Hypothalamus (tissue), 51 donors: ENCODE measurements around the gene KCNMA1.
"Not testable (repeated sequence)": the region's sequence is repeated elsewhere in the genome, so short reads cannot be mapped to it uniquely, and the experiment has no call there.

Source experiments
- DNase-seq, 51 donors: peaks; one replicate each; lab custom pipeline; 2025; lab: John Stamatoyannopoulos, UW

Gene KCNMA1

DNA sequence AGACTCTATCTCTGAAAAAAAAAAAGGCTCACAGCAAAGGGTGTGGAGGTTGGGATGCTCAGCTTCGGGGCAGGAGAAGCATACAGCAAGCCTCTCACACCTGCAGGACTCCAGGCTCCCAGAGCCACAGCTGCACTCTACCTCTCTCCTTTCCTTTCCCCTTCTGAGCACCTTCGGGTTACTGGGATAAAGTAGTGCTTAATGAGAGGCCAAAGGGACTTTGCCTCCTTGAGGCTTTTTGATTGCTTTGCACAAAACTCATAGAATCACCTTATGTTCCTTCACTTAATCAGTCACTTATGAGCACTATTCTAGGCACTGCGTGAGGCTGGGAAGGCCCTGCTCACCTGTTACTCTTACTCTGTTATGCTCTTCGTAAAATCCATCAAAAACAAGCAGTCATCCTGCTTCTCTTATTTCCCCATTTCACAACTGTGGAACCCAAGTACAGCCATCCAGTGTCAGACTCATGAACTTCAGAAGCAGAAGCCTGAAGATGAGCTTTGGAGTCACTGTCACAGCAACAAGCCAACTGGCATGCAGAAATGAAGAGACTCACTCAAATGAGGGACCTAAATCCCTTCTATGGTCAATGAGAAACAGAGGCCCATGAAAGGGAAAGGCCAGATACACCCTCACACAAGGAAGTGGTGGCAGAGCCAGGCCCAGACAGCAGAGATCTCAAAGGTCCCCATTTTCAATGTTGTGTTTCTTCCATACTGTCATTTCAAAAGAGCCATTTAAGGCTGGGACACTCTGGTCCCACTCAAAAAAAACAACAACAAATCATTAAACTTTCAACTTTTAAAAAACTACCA, 205.4 kb downstream of the KCNMA1 start:
- no peak for DNase-seq

DNA sequence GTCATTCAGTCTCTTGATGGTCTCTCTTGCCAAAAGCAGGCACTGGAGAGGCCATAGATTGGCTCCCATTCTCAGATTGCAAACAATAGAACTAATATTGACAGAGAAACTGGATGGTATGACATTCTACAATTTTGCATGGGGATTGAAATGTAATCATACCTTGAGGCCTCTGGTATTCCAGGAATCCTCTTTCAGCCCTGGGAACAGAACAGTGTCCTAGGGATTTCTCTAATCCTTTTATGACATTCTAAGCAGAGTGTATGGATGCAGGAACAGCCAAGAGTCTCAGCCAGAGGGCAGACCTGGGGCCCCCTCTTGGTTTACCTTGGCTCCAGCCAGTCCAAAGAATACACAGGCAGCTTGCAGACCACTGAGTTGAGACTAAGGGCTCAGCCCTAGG, 206.4 kb downstream of the KCNMA1 start:
- DNase-seq = no peak

DNA sequence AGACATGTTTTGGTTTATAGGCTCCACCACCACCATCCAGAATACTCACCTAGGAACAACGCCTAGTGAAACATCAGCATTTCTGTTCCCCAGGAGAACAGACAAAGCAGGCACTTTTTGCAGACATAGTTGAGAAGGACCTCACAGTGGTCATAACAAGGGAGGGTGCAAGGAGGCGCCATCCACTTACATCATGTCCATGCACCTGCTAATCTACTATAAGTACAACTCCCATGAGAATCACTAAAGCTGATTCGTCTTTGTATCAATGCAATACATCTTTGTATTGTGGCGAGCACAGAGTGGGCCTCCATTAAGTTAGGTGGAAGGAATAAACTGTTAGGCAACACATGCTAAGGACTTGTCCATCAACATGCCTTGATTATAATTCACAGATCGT, 207.1 kb downstream of the KCNMA1 start:
- no peak for DNase-seq

DNA sequence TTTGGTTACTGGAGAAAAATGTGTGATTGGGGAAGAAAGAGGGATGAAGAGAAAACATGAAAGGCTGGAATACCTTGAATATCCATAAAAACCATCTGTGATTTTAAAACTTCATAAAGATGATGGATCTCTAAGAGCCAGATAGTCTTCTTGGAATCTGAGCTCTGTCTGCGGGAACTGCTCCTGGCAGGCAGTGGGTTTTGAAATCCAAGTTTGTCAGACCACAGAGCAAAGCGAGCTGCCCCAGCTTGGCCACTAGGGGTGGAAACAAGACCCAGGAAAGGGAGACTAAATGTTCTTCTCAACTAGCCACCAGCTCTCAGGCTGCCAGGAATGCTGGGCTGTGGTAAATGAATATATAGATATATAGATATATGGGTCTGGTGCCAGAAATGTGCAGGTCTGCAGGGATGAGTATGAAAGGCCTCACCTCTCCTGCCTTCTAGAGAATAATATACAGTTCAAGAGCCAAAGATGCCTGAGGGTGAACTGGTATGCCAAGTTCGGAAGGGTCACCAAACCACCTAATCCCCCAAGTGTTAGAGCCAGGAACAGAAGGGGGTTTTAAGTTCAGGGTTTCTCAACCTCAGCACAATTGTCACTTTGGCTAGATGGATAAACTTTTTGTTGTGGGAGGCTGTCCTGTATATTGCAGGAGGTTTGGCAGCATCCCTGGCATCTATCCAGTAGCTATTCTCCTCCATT, 208.8 kb downstream of the KCNMA1 start:
- DNase-seq = peak in 15 of 51 donors; percentile 3 to 34 (median 12)

DNA sequence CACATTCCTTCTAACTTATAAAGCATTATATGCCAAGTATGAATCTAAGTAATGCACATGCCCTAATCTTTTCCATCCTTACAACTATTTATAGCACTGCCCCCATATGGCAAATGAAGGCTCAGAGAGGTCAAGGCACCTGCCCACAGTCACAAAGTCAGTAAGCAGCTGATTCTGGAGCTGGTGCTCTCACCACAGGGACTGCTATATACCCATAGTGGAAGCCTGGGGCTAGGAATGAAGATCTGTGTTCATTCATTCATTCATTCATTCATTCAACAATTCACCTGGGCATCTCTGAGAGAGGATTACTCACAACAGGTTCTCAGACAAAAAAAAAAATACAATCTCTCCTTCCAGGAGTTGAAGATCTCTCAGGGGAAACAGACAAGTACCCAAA, 213.4 kb downstream of the KCNMA1 start:
- DNase-seq = no peak

DNA sequence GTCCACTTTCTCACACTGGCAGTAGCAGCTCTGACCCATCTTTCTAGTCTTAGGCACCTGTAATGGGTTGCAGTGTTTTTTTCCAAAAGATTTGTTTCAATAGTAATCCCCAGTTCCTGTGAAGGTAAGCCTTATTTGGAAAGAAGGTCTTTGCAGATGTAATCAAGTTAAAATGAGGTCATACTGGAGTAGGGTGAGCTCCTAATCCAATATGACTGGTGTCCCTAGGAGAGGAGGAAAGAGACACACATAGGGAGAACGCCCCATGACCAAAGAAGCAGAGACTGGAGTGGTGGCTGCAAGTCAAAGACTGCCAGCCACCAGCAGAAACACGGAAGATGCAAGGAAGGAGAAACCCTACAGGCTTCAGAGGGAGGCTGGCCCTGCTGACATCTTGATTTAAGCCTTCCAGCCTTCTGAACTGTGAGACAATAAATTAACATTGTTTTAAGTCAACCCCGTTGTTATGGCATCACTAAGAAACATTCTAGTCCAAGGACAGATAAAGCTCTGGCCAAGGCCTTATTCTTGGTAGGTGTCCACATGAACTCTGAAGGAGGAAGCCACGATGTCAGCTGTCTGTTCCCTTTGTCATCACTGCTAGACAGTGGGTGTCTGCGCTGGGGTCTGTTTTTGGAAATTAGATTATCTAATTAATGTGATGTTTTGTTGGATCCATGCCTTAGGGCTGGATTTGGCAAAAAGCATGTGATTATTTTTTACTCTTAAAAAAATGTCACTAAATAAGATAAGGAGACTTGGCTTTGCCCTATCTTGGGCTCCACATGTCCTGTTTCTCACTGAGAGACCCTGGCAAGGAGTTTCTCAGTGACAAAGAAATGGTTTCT, 214.9 kb downstream of the KCNMA1 start:
- no peak for DNase-seq

DNA sequence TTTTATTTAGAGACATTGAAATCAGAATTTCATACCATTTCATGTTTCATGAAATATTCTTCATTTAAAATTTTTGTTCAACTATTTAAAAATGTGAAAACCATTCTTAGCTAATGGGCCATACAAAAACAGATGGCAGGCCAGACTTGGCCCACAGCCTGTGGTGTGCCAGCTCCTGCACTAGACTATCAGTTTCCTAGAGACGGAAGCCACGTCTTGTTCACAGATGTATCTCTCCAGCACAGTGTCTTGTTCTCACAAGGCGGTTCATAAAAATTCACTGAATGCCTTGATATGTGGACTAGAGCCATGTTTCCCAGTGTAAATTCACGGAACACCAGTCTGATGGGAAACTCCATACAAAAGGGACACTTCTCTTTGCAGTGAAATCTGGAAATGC, 216.0 kb downstream of the KCNMA1 start:
- no peak for DNase-seq

DNA sequence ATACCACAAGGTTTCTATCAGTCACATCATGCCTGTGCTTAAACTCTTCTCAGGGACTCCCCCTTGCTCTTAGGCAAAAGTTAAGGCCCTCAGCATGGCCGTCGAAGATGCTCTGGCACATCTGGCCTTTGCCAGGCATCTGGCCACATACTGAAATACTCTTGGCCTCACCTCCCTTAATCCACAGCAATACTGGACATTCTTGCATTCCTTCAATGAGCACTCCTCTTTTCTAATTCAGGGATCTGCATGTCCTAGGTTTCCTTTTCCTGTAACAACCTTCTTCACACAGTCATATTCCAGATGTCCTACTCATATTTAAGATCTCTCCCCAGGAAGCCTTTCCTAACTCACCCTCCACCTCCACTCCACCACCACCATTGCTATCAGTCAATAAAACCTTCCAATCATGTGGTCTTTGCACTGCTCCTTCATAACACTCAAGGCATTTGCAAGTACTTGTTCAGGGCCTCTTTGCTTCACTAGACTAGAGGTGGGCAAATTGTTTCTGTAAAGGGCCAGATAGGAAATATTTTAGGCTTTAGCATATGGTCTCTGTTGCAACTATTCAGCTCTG, 216.6 kb downstream of the KCNMA1 start:
- DNase-seq = no peak

DNA sequence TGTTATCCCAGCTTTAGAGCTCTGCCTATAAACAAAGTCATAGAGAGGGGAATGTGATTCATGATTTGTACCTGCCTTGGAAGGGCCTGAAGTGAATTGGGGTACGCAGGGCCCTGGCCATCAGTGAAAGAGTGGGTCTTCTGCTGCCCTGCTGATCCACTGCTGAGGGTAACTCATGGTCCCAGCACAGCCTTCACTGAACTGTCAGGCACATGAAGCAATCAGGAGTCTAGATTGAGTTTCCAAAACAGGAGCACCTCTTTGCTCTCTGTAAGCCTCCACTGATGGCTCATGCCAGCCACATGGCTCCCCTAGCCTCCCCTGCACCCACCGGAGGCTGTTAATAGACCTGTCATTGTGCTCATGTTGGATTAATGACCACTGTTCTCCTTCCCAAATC, 217.6 kb downstream of the KCNMA1 start:
- no peak for DNase-seq

DNA sequence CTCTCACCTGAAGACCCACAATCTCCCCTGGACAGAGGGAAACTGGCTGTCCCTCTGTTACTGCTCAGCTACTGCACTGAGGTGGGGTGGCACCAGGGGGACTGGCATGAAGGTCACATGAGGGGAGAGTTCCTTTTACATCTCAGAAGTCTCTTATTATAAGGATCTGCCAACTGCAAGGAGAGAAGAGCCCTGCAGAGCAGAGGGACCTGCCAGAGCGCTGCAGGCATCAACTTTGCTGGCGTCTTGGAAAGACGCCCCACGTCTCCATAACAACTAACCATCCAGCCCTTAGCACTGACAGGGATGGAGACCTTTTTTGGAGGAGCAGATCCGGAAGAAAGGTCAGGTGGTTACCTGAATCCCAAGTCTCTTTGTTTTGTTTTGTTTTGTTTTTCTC, 218.6 kb downstream of the KCNMA1 start:
- DNase-seq = peak in 2 of 51 donors; percentile 11 to 14

DNA sequence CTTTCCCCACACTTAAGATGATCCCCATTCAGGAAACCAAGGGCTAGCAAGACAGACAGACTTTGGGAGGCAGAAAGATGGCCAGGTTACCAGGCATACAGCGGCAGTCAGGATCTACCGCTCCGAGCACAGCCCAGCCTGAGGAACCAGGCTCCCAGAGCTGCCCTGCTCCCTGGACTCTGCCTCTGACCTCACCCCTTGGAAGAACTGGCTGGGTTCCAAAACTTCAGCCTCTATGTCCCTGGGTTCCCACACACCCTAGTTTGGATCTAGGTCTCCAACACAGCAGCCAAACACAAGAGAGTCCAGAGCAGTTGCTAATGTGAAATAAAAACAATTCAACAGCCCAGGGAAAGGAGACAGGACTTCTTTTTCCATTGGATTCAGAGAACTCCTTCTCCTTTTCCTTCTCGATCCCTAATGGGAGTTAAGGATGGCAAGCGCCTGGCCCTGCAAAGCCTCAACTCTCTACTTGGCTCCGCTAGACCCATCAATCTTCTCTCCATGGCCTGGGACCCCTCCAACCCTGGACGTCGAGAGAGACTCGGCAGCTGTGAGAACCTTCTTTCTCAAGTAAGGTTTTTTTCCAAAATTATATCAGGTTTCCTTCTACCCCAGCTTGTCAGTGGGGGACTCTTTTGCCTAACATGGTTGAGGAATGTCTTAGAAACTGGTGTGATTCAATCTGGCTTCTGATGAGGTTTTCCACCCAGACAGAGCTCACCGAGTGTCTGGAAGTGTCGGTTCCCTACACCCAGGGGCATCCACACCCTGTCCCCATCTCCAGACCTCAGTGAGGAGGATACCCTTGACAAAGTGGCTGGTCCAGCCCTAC, 219.6 kb downstream of the KCNMA1 start:
- no peak for DNase-seq

DNA sequence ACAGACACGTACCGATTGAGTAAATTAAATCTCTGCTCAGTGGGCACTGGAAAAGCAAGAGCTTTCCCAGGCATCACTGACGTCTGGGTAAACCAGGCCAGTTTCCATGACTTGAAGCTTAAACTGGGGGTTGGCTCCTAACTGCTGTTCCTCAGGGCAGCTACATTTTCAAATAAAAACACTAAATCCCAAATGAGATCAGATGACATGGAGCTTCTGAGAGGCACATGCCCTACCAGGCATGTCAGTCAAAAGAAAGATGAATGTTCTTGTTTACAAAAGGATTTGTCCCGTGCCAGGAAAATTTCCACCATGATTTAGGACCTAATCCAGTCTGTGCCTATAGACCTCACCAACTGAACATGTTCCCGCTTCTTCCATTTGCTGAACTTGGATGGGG, 220.2 kb downstream of the KCNMA1 start:
- no peak for DNase-seq

DNA sequence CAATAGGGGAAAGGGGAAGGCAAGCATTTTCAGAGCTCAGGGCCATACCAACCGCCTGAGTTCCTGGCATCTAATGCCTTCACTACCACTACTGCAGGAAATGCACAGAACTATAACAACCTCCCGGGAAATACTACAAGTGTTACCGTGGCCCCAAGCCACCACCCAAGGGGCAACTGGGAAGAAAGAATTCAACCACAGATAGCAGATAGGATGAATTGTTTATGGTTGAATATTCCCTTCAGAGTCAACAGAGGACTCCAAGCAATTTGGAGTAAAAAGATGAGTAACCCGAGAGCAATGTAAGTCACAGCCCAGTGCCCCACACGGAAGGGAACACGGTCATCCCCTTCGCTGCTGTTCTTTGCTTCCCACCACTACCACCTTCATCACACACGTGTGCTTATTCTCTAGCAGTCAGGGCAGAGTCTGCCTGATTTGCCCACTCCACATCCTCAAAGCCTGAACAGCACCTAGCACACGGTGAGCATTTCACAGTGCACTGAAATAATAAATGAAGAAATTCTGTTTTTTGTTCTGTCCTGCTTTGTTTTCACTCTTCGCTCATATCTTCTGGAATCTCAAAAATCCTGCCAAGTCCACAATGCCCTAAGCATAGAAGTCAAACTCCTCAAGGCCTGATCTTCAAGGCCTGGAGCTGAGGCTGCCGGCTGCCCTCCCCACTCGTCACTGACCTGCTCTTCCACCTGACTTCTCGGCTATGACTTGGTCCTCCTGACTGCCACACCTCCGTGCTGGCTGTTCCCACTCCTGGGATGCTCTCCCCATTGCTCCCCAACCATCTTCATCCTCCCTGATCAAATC, 221.1 kb downstream of the KCNMA1 start:
- DNase-seq = no peak

DNA sequence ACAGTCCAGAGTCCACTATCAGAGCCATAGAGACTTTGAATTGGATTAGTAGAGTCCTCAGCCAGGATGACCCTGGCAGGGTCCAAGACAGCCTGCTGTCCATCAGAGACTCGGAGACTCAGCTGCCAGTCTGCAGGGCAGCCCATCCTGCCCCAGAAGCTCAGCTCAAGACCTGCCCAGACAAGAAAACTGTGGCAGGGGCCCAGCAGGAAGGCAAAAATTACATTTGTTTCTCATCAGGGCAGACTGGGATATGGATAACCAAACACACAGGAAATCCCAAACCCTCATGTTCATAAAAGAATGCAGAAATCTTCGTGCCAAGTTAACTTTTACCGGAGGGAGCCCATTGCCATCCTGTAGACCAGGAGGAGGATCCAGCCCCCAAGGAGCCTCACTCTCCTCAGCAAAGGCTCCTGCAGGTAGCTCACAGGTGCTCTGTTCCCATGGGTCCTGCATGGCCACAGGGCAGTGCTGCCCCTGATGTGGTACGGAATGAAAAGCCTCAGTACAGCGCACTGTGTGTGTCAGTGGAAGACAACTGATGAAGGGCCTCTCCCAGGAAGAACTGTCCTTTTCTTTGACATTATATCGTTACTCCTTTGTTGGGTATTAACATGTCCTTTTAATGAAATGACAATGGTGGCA, 222.2 kb downstream of the KCNMA1 start:
- no peak for DNase-seq

DNA sequence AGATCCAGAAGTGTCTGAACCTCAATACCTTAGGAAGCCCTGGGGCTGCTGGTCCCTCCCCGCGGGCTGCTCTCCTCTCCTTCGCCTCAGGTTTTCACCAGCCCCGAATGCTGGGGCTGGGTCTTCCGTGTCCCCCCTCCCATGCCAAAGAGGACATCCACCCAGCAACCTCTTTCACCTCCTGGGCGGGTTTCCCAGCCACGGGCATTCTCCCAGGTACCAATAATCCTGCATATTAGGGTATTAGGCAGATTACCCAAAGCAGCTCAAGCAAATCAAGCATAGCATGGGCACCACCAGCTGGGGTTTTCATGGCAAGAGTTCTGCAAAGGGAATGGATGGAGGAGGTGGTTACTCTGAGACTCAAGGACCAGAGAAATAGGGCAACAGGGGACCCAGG, 224.4 kb downstream of the KCNMA1 start:
- no peak for DNase-seq

DNA sequence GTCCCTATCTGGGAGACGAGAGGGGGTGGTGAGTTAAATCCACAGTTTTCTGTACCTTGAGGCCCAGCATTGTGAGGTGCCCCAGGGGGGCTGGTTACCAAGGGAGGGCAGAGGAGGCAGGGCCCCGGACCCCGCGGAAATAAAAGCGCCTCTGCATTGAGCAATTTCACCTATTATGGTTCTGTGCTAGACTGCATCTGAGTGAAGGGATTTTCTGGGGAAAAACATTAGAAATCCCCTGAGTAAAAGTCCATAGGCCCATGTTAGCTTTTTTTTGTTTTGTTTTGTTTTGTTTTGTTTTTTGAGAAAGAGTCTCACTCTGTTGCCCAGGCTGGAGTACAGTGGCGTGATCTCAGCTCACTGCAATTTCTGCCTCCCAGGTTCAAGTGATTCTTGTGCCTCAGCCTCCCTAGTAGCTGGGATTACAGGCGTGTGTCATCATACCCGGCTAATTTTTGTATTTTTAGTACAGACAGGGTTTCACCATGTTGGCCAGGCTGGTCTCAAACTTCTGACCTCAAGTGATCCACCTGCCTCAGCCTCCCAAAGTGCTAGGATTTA, 225.0 kb downstream of the KCNMA1 start:
- DNase-seq = not testable (repeated sequence)

DNA sequence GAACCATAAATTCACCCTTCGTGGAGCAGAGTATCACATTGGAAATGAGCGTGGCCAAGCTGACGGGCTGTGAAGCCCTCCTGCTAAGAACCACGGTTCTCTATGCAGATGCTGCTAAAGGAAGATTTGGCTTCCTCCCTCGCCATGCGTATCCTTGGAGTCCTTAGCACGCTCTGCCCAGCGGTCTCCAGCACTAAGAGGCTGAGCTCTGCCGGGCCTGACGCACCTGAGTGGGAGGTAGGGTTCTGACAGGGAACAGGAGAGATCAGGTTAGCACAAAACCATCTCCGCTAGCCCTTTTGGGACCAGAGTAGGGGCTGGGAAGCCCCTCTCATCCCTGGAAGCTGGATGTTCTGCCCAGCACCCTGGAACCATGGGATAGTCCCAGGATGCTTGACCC, 225.8 kb downstream of the KCNMA1 start:
- DNase-seq = no peak

DNA sequence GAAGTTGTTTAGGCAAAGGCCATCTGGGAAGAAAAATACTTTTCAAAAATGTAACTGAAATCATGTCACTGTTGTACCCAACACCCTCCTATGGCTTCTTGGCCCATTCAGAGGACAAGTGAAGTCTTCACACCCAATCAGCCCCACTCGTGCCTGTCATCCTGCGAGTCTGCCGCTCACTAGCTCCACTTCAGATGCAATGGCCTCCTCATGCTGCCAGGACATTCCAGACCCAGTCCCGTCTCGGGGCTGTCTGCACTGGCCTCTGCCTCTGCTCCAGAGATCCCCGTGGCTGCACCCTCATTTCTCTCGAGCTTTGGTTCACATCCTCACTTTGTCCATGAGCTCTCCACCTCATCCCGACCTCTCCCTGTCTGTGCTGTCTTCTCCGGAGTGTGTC, 227.1 kb downstream of the KCNMA1 start:
- no peak for DNase-seq
